ENCODE measurements around the gene DAG1. TPM values are rescaled to one million over a fixed set of nuclear protein-coding genes. Genes with fewer than 3 reads are reported as not detected.

The DAG1 gene
- total and polyA plus RNA-seq, 2 experiments from 2014 or later: 29.9 to 152 TPM

DNA sequence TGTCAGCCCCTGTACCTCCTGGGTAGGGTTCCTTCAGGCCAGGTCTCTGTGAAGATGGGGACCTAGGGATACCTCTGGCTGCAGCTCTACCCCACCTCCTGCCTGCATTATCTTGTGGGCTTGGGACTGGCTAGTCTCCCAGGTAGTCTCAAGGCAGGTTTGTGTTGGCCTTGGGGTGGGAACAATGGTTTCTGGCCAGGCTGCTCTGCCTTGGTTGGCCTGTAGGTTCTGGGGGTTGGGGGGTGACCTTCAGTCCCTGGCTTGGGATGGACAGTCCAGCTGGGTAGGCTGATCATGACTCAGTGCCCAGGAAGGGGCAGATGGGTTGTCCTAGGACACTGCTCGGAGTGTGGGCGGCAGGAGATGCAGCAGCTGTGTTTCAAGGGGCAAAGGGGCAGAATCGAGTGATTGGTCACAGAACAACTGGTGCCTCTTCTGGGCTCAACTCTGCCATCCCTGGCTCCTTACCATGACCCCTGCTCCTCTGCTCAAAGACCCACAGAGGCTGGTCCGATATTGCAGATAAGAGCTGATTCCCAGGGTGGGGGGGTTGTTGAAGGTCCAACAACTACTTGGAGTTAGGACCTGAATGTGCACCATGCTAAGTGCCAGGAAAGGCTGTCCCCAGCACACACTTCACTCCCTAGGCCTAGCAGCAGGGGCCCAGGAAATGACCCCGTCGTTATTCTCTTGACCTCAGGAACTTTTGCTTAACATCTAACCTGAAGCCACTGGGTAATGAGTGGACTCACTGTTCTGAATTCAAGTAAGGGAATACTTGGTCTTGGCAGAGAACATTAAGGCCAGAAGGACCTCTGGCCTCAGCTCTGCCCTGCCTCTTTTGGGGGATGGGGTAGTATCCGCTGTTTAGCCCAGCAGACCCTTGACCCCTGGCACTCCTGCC, 66.2 kb downstream of the DAG1 start:
- no peak for DNase-seq (ENCODE audit: low spot score)
- Histone ChIP-seq H3K4me1 (ENCODE audit: insufficient read depth) (no peaks in the 10 kb centered on the region), H3K9me2 (ENCODE audit: insufficient read depth) (no peaks in the 10 kb centered on the region), H3K27me3 (ENCODE audit: insufficient read depth) (no peaks in the 10 kb centered on the region), H3K36me3 (ENCODE audit: insufficient read depth) (no peaks in the 10 kb centered on the region), H4K20me1 (replicated peaks; ENCODE audit: insufficient read depth) (peaks cover 3% of the 10 kb centered on the region; the same call in 1 of the 2 replicates), H2AFZ (no peak overlapping the region), H3K4me2 (no peak overlapping the region), H3K79me2 (replicated peaks; ENCODE audit: insufficient read depth) (no peaks in the 10 kb centered on the region), H3K27ac (ENCODE audit: low read depth) (peak overlapping the region; percentile 84), H3K4me3 (no peak overlapping the region), H3F3A (replicated peaks; ENCODE audit: low read depth) (peaks cover 17% of the 10 kb centered on the region)
- Mint-ChIP-seq H3K4me3 (no peak overlapping the region), H3K27me3 (ENCODE audit: insufficient read depth, low read depth, poor library complexity) (peaks cover 11% of the 10 kb centered on the region), H3K4me1 (peaks cover 26% of the 10 kb centered on the region), H3K9me3 (no peaks in the 10 kb centered on the region), H3K27ac (peak overlapping the region; percentile 80; the same call in 1 of the 2 replicates), H3K36me3 (ENCODE audit: low read depth) (peaks cover 31% of the 10 kb centered on the region)
- no peak for ATAC-seq
- TF ChIP-seq ZNF462 (CRISPR knock-in tag; IDR thresholded peaks at IDR 0.05) (no peak), ZNF331 (CRISPR knock-in tag; IDR thresholded peaks at IDR 0.05; ENCODE audit: low read depth) (no peak), CREB1 (CRISPR knock-in tag; IDR thresholded peaks at IDR 0.05; ENCODE audit: low read depth) (no peak), NANOG (IDR thresholded peaks at IDR 0.05; ENCODE audit: borderline replicate concordance) (no peak), POLR2AphosphoS5 (IDR thresholded peaks at IDR 0.05; ENCODE audit: low read depth) (no peak), EZH2phosphoT487 (IDR thresholded peaks at IDR 0.05; ENCODE audit: unreplicated experiment) (no peak)
- TF ChIP-seq, protein P1, sequence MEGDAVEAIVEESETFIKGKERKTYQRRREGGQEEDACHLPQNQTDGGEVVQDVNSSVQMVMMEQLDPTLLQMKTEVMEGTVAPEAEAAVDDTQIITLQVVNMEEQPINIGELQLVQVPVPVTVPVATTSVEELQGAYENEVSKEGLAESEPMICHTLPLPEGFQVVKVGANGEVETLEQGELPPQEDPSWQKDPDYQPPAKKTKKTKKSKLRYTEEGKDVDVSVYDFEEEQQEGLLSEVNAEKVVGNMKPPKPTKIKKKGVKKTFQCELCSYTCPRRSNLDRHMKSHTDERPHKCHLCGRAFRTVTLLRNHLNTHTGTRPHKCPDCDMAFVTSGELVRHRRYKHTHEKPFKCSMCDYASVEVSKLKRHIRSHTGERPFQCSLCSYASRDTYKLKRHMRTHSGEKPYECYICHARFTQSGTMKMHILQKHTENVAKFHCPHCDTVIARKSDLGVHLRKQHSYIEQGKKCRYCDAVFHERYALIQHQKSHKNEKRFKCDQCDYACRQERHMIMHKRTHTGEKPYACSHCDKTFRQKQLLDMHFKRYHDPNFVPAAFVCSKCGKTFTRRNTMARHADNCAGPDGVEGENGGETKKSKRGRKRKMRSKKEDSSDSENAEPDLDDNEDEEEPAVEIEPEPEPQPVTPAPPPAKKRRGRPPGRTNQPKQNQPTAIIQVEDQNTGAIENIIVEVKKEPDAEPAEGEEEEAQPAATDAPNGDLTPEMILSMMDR (conservative IDR thresholded peaks at IDR 0.05; ENCODE audit: low read depth in 2 of 2): no peak
- TF ChIP-seq, protein P2, sequence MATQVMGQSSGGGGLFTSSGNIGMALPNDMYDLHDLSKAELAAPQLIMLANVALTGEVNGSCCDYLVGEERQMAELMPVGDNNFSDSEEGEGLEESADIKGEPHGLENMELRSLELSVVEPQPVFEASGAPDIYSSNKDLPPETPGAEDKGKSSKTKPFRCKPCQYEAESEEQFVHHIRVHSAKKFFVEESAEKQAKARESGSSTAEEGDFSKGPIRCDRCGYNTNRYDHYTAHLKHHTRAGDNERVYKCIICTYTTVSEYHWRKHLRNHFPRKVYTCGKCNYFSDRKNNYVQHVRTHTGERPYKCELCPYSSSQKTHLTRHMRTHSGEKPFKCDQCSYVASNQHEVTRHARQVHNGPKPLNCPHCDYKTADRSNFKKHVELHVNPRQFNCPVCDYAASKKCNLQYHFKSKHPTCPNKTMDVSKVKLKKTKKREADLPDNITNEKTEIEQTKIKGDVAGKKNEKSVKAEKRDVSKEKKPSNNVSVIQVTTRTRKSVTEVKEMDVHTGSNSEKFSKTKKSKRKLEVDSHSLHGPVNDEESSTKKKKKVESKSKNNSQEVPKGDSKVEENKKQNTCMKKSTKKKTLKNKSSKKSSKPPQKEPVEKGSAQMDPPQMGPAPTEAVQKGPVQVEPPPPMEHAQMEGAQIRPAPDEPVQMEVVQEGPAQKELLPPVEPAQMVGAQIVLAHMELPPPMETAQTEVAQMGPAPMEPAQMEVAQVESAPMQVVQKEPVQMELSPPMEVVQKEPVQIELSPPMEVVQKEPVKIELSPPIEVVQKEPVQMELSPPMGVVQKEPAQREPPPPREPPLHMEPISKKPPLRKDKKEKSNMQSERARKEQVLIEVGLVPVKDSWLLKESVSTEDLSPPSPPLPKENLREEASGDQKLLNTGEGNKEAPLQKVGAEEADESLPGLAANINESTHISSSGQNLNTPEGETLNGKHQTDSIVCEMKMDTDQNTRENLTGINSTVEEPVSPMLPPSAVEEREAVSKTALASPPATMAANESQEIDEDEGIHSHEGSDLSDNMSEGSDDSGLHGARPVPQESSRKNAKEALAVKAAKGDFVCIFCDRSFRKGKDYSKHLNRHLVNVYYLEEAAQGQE (IDR thresholded peaks at IDR 0.05; ENCODE audit: unreplicated experiment): no peak
- TF ChIP-seq, protein P3, sequence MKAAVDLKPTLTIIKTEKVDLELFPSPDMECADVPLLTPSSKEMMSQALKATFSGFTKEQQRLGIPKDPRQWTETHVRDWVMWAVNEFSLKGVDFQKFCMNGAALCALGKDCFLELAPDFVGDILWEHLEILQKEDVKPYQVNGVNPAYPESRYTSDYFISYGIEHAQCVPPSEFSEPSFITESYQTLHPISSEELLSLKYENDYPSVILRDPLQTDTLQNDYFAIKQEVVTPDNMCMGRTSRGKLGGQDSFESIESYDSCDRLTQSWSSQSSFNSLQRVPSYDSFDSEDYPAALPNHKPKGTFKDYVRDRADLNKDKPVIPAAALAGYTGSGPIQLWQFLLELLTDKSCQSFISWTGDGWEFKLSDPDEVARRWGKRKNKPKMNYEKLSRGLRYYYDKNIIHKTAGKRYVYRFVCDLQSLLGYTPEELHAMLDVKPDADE (IDR thresholded peaks at IDR 0.05): no peak
